Measurements from ENCODE around the gene PARD3B.

PARD3B gene

DNA sequence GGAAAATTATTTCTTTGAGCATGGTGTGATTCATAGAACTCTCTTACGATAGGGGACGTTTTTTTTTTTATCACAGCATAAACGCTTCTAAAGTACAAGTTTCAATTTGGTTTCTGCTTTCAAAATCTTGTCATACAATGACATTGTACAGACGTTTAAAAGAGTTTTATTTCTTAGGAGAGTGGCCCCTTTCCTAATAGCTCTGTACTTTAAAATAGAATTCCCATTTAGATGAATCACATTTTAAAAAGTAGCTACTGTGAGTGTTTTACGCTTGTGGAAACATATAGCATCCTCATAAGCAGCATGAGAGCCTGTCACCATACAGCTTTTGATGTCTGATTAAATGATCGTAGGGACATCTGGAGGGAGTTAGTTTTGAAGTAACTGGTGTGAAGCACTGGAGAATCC, 510.9 kb downstream of the PARD3B start:
- no peak for DNase-seq (ENCODE audit: low read depth)

DNA sequence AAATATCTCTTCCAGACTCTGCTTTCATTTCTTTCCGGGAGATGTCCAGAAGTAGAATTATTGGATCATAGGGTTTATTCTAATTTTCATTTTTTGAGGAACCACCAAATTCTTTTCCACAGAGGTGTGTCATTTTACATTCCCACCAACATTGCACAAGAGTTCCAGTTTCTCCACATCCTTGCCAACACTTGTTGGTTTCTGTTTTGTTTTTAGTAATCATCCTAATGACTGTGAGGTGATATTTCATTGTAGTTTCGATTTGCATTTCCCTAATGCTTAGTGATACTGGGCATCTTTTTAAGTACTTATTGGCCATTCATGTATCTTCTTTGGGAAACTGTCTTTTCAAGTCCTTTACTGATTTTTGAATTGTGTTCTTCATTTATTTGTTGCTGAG, 513.1 kb downstream of the PARD3B start:
- no peak for DNase-seq (ENCODE audit: low read depth)

DNA sequence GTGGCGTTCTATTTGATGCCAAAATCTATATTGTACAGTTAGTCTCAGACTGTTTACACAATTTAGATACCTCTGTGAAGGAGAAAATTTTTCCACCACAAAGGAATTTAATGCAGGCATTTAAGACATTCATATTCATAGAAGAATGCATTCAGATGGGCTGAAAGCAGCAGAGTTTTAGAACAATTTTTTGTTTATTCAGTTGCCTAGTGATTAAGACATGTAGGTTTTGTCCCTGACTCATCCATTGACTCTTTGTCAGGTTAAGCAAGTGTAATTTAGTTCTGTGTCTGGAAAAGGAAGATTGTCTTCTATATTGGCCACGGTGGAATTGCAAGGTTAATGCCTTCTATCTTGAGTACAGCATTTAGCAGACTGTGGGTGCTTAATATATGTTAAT, 515.0 kb downstream of the PARD3B start:
- no peak for DNase-seq (ENCODE audit: low read depth)

DNA sequence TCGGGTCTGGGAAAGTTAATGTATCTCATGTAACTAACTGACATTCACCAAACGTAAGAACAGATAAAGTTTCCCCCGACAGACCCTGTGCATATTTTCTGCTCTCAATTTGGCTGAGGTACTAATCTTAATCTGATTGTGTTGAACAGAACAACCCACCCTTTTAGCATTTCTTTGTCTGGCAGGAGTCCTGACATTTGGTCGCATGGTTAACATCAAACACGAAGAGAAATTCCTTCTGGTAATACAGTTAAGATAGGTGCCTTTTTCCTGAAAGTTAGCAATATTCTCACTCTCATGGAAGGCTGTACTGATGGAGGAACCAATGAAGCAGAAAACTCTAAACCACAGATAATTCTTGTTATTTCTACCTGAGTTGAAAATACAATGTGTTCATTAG, 520.8 kb downstream of the PARD3B start:
- no peak for DNase-seq (ENCODE audit: low read depth)

DNA sequence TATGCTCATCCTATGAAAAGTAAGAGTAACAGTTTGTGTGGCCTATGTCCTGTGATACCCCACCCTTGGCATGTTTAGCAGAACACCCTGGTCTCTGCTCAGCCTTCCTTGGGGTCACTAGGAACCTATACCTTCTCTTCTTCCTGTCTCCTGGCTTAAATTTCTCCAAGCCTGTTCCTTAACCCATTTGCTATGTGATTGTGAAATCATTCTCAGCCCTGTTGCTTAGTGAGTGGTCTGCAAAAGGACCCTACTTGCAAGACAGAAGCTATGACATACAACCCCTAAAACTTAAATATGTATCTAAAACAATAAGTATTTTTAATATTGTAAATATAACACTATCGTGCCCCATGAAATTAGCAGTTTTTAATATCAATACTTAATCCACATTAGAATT, 524.7 kb downstream of the PARD3B start:
- DNase-seq (ENCODE audit: low read depth): no peak

DNA sequence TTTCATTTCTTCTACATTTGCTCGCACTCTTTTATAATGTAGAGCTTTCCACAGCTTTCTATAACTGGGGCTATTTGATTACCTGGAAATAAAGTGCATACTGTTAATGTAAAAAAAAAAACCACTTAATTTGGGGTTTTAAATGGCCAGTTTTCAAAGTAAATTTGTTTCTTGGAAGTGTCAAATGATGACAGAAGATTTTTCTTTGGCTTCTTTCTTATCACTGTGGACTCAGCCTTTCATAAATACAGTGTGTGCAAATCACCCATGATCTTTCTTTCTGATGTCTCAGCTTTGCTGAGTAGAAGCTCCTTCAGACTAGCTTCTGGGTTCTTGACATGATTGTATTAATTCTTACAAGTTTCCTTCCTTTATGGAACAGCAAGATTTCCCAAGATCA, 525.6 kb downstream of the PARD3B start:
- no peak for DNase-seq (ENCODE audit: low read depth)

DNA sequence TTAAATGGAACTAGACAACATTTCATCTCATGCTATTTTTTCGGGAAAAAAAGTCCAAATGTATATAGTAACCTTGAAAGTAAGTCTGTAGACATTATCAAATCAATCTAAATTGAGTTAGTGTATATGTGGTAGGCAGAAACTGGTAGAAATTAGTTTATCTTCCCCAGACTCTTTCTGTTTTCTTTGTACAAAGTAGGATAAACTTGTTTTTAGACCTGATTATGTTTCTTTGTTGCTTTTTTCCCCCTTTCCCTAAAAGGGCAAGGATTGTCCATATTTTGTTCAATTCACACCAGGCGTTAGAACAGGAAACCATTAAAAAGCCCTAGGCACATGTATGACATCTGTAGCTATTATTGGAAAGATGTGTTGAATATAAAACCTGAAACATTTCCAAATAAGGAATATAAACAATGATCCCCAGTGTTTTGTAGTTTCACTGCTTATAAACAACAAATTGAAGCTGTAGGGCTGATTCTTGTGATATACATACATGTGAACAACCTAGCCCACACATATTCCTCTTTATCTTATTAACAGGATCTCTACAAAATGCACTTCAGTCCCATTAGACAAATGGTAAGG, 528.3 kb downstream of the PARD3B start:
- DNase-seq (ENCODE audit: low read depth): no peak

DNA sequence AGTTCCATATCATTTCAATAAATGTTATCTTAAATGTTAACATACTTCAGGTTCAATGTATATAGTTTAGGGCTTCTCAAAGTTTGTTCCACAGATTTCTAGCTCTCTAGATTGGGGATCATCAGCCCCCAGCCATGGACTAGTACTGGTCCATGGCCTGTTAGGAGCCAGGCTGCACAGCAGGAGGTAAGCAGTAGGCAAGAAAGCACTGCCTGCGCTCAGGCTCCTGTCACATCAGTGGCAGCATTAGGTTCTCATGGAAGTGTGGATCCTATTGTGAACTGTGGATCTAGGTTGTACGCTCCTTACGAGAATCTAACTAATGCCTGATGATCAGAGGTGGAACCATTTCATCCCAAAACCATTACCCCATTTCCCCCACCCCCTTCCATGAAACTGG, 531.1 kb downstream of the PARD3B start:
- DNase-seq (ENCODE audit: low read depth): no peak

DNA sequence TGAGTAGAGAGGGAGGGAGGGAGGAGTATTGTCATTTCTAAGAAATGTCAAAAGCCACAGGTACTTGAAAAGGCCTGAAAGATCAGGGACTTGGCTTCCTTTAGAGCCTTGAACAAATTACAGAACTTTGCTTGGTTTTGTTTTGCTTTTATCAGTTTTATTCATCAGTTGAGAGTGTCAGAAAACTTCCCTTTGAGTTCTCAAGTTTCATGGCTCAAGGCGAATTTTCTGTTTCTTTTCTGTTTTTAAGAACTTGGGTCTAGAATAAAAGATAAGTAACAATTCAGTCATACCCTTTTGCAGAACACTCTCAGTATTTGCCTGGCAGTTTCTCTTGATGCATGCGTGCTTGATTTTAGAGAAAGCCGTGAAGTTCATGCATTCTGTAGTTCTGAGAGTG, 531.9 kb downstream of the PARD3B start:
- DNase-seq (ENCODE audit: low read depth): no peak

DNA sequence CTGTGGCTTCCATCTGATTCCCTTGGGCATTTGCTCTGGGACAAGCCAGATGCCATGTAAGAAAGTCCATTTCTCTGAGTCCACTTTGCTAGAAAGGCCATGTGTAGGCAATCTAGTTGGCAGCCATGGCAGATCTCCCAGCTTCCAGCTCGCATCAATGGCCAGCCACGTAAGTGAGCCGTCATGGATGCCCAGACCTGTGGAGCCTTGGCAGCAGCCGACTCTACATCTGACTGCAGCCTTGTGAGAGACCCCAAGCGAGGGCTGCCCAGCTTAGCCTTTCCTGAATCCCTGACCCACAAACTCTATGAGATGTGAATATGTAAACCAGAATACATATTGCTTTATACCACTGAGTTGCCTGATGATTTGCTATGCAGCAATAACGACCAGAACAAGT, 533.5 kb downstream of the PARD3B start:
- no peak for DNase-seq (ENCODE audit: low read depth)

DNA sequence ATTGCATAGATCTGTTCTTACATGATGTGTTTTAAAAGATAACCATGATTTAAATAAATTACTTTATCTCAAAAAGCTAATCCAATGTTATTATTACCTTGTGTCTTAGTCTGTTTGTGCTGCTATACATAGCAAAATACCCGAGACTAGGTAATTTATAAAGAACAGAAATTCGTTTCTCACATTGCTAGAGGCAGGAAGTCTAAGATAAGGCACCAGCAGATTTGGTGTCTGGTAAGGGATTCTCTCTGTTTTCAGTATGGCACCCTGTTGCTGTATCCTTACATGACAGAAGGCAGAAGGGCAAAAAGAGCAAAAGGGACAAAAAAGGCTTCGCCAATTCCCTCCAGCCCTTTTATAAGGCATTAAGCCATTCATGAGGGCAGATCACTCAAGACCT, 533.9 kb downstream of the PARD3B start:
- DNase-seq (ENCODE audit: low read depth): no peak

DNA sequence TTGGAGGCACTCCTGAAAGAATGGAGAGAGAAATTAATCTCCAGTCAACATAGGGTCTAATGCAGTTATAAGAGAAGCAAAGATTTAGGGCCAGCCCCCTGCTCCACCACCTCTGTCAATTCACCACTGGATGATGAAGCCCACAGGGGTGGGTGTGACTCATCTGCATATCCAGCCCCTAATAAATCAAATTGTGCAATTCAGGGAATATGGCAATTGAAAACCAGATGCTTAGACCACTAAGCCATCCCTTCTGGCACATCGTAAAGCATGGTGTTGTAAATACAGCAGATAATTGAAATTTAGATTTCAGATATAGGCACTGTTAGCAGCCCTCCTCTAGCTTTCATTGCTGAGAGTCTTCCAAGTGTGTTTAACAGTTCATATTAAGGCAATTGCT, 541.4 kb downstream of the PARD3B start:
- no peak for DNase-seq (ENCODE audit: low read depth)

DNA sequence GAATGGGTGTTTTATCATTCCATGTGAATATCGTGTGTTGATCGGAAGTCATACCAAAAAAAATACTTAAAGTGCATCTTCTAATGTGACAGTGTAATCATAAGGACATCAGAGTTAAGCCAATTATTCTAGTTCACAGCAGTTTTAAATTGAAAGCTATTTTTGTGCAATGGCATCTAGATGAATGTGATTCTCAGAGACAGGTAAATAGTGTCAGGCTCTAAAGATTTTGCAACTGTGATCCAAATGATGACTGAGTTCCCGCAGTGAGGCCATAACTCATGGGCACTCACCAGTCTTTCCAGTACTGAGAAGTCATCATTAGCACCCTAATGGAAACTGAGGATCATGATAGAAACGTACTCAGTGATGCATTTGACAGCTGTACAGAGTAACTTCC, 542.6 kb downstream of the PARD3B start:
- no peak for DNase-seq (ENCODE audit: low read depth)

DNA sequence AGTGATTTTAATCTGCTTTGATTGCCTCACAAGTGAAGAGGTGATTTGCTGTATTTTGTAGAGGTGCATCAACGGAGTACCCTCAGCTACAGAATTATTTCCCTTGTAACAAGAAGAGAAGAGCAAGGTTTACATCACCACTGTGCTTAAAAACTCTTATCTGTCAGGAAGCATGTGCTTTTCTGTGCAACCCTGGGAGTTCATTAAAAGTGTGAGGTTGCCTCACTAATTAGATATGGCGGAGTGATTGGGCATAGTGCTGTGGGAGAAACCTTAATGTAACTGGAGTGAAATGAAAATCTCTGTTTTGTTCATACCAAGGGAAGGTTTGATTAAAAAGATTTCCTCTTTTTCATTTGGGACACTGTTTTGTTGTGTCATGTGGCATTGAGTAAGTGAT, 544.7 kb downstream of the PARD3B start:
- DNase-seq (ENCODE audit: low read depth): no peak

DNA sequence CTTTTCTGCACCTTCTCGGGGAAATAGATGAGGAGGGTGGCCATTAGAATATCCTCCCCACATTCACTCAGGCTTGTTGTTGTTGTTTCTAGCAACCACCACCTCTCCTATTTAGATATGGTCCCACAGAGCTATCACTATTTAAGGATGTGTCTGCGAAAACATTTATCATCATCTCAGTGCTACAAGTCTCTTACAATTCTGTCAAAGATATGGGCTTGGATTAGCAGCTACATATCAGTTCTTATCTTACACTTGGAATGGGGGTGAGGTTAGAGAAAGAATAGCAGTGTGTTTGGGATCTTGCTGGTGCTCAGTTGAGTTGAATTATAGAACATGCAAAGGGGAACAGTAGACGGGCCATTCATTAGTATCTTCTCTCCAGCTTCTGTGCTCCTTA, 546.1 kb downstream of the PARD3B start:
- no peak for DNase-seq (ENCODE audit: low read depth)

DNA sequence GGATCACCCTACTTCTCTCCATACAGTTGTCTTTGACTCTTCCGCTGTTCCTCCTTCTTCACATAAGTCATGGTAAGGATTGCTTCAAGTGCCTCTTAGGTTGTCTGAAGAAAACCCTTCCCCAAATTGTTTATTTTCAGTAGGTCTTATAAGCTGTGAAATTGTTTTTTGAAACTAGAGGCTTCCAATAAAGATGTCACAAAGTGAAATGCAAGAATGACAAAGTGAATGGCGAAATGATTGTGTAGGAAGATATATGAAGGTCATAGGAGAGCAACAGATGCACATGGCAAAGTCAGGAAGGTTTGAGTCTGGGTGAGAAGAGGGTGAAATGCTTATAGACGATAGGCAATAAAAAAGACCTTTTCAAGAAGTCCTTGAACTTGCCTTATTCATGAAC, 548.8 kb downstream of the PARD3B start:
- no peak for DNase-seq (ENCODE audit: low read depth)

DNA sequence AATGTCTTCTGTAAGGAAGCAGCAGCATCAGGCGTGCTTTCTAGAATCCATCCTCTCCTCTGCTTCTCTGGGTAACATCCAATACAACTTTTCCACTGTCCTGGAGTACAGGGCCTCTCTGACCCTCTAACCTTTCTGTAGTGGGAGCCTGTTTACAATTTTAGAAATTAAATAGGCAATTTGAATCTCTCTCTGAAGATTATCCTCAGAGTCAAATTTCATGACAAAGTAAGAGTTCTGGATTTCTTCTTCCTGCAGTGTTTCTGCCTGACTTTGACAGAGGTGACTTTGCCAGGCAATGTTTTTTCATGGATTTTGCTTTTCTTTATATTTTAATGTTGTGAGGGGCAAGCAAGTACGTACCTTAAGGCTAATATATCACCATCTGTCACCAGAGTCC, 558.4 kb downstream of the PARD3B start:
- DNase-seq (ENCODE audit: low read depth): no peak

DNA sequence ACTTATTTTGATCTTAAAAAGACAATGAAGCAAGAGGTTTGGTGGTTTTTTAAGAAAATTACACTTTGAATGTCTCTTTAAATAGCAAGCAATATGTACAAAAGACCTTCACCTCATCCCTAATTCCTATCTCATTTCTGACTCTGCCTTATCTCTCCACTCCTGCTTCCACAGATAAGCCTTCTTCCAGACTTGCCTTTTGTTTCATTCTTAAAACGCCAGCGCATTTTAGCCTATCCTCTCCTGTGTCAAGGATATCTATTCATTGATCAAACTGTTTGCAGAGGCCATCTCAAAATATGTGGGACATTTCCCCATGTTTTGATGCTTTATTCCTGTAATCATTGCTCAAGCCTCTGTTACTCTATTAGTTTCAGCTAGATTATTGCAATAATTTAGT, 562.5 kb downstream of the PARD3B start:
- DNase-seq (ENCODE audit: low read depth): no peak

DNA sequence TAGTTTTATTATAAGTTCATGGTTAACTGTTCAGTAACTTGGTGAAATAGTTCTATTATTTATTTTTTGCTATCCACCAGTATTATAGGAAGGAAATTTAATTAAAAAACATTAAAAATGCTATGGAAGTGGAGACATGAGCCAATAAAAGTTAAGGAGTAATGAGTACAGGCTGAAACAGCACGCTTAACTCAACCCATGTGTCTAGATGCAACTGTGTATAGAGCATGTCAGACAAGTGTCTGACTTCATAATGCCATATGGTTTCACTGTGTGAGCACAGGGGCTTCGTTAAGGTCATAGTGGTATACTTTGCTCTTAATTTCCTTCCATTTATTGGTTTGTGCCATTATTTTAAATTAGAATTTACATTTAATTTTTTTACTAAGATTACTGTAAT, 570.2 kb downstream of the PARD3B start:
- DNase-seq (ENCODE audit: low read depth): no peak

DNA sequence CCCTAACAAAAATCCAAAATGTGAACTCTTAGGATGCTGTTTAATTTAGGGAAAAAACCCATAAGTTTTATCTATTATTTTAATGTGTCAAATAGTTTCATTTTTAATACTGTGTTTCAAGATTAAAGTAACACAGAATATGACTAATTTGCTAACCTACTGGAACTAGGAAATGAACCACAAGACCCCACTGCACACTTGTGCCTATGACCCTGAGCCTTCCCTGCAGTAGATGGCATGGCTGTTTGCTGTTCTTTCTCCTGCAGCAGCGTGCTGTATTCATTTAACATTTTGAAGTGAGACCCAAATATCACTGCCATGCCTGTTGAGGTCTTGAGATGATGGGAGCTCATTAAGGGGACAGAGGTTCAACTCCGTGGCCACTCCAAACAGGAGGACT, 571.9 kb downstream of the PARD3B start:
- no peak for DNase-seq (ENCODE audit: low read depth)

DNA sequence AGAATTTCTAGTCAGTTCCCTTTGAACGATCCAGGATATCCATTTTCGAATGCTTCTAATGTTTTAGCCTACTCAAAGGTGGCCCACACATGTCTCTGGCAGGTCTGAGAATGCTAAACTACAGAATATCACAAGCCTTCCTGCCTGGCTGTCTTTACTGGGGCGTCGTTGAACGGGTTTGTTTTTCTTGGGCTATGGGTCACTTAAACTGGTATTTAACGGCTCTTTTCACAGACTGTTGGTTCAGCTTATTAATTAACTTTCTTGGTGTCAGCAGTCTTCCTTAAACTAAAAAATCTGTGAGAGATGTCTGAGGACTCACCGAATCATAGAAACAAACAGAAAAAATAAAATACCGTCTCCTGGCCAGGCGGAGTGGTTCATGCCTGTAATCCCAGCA, 573.9 kb downstream of the PARD3B start:
- DNase-seq (ENCODE audit: low read depth): no peak

DNA sequence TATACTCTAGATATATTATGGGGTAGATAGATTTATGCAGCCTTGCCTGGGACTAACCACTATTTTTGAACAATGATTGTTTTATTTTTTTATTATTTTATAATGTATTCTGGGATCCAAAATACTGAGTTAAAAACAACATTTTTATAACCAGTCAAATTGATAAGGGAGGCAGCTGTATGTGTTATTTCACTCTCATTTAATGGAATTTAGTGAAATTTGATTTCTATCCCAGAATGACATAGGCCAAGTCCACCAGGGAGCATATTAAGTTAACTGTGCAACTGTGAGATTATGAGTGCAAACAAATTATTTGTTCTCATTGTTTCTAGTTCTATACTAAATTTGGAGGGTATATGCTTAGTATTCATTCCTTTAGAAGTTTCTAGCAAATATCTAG, 583.5 kb downstream of the PARD3B start:
- DNase-seq (ENCODE audit: low read depth): no peak

DNA sequence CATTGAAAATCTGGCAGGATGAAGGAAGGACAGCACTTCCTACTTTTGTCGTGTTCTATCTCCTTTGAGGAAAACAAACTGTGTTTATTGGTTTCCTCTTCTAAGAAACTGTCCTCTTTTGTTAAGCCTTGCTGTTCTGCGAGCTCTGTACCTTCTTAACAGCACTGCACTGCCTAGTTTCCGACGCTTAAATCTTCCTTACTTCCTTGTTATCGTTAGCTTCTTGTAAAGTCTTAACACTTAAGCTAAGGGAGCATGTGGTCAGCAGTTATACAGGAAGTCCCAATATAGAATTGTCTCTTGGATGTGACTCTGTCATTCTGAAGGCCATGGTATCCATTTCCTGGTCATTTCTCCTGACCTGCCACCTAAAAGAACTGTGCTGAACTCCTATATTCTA, 584.3 kb downstream of the PARD3B start:
- DNase-seq (ENCODE audit: low read depth): no peak

DNA sequence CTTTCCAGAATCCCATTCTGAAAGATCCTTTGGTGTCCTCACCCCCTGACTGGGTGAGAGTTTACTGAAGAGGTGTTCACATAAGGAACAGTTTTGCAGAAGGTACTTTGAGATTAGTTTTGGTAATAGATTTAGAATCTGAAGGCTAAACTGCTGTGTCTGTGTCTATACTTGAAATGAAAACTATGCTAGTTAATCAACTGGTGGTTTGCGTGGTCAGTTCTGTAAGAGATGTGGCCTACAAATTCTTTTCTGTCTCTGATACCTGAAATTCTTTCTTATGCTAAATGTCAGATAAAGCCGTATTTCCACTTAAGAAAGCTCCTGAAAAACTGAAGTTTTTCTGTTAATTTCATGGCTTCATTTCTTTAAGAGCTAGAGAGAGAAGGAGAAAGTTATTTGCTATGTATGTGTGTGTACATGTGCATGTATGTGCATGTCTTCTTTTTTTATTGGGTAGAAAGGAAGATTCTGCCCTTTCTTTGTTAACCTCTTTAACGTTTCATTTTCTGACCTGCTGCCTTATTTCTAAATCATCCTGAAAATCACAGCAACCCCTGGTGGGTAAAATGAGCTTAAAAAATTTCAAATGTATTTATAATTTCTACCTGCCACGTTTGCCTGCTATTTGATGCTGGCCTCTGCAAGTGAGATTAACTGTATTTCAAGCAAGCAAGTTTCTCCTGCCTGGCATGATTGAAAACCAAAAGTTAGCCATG, 585.0 kb downstream of the PARD3B start:
- no peak for DNase-seq (ENCODE audit: low read depth)
